Measurements from ENCODE around the gene MYB. TPM values are rescaled to one million over a fixed set of nuclear protein-coding genes. Genes with fewer than 3 reads are reported as not detected.

MYB gene
- total RNA-seq, 1 donor from 2014 or later = 0.83 TPM

DNA sequence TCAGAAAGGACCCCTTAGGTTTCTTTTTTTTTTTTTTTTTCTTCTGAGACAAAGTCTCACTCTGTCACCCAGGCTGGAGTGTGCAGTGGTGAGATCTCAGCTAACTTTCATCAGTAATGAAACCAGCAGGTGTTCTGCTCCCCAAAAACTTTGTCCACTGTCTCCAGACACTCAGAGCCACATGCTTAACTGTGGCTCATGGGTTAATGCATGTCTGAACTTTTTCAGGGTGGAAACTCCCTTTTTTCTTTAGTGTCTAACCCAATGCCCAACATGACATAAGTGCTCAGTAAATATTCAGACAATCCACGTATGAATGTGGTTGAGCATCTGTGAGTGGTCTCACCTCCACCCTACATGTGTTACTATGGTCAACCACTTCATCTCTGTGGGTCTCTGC is 45.4 kb downstream of the MYB start:
- Mint-ChIP-seq H3K9me3 (ENCODE audit: unreplicated experiment) (no peaks in the 10 kb centered on the region), H3K4me1 (ENCODE audit: unreplicated experiment) (peaks cover 1% of the 10 kb centered on the region), H3K27ac (ENCODE audit: unreplicated experiment) (no peak overlapping the region), H3K36me3 (ENCODE audit: unreplicated experiment) (no peaks in the 10 kb centered on the region), H3K4me3 (ENCODE audit: unreplicated experiment) (no peak overlapping the region), H3K27me3 (ENCODE audit: unreplicated experiment) (no peaks in the 10 kb centered on the region)
- TF ChIP-seq, protein P1, sequence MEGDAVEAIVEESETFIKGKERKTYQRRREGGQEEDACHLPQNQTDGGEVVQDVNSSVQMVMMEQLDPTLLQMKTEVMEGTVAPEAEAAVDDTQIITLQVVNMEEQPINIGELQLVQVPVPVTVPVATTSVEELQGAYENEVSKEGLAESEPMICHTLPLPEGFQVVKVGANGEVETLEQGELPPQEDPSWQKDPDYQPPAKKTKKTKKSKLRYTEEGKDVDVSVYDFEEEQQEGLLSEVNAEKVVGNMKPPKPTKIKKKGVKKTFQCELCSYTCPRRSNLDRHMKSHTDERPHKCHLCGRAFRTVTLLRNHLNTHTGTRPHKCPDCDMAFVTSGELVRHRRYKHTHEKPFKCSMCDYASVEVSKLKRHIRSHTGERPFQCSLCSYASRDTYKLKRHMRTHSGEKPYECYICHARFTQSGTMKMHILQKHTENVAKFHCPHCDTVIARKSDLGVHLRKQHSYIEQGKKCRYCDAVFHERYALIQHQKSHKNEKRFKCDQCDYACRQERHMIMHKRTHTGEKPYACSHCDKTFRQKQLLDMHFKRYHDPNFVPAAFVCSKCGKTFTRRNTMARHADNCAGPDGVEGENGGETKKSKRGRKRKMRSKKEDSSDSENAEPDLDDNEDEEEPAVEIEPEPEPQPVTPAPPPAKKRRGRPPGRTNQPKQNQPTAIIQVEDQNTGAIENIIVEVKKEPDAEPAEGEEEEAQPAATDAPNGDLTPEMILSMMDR (IDR thresholded peaks at IDR 0.05) = no peak
- DNase-seq (ENCODE audit: extremely low spot score, unreplicated experiment) = no peak

GRCh38 chr6:135227349-135227748 is 46.2 kb downstream of the MYB start:
- Mint-ChIP-seq H3K9me3 (ENCODE audit: unreplicated experiment) (no peaks in the 10 kb centered on the region), H3K27me3 (ENCODE audit: unreplicated experiment) (no peaks in the 10 kb centered on the region), H3K36me3 (ENCODE audit: unreplicated experiment) (no peaks in the 10 kb centered on the region), H3K27ac (ENCODE audit: unreplicated experiment) (no peak overlapping the region), H3K4me3 (ENCODE audit: unreplicated experiment) (no peak overlapping the region), H3K4me1 (ENCODE audit: unreplicated experiment) (peaks cover 1% of the 10 kb centered on the region)
- DNase-seq (ENCODE audit: extremely low spot score, unreplicated experiment) = no peak
- TF ChIP-seq, protein P1 (IDR thresholded peaks at IDR 0.05) = no peak

GRCh38 chr6:135227758-135228157 is 46.6 kb downstream of the MYB start:
- TF ChIP-seq, protein P1 (IDR thresholded peaks at IDR 0.05) = no peak
- Mint-ChIP-seq H3K4me3 (ENCODE audit: unreplicated experiment) (no peak overlapping the region), H3K9me3 (ENCODE audit: unreplicated experiment) (no peaks in the 10 kb centered on the region), H3K4me1 (ENCODE audit: unreplicated experiment) (peaks cover 1% of the 10 kb centered on the region), H3K36me3 (ENCODE audit: unreplicated experiment) (no peaks in the 10 kb centered on the region), H3K27me3 (ENCODE audit: unreplicated experiment) (no peaks in the 10 kb centered on the region), H3K27ac (ENCODE audit: unreplicated experiment) (no peak overlapping the region)
- no peak for DNase-seq (ENCODE audit: extremely low spot score, unreplicated experiment)

- Mint-ChIP-seq H3K4me1 (ENCODE audit: unreplicated experiment) (peaks cover 1% of the 10 kb centered on the region), H3K36me3 (ENCODE audit: unreplicated experiment) (no peaks in the 10 kb centered on the region), H3K4me3 (ENCODE audit: unreplicated experiment) (no peak overlapping the region), H3K27me3 (ENCODE audit: unreplicated experiment) (no peaks in the 10 kb centered on the region), H3K9me3 (ENCODE audit: unreplicated experiment) (no peaks in the 10 kb centered on the region), H3K27ac (ENCODE audit: unreplicated experiment) (no peak overlapping the region)
- no peak for DNase-seq (ENCODE audit: extremely low spot score, unreplicated experiment)
- TF ChIP-seq, protein P1 (IDR thresholded peaks at IDR 0.05) = no peak
Measured at GRCh38 chr6:135228486-135228885, 47.4 kb downstream of the MYB start.

- Mint-ChIP-seq H3K9me3 (ENCODE audit: unreplicated experiment) (no peaks in the 10 kb centered on the region), H3K27me3 (ENCODE audit: unreplicated experiment) (no peaks in the 10 kb centered on the region), H3K36me3 (ENCODE audit: unreplicated experiment) (no peaks in the 10 kb centered on the region), H3K4me3 (ENCODE audit: unreplicated experiment) (no peak overlapping the region), H3K27ac (ENCODE audit: unreplicated experiment) (no peak overlapping the region), H3K4me1 (ENCODE audit: unreplicated experiment) (peaks cover 4% of the 10 kb centered on the region)
- no peak for DNase-seq (ENCODE audit: extremely low spot score, unreplicated experiment)
- TF ChIP-seq, protein P1 (IDR thresholded peaks at IDR 0.05) = no peak
Measured at GRCh38 chr6:135229996-135230395, 48.9 kb downstream of the MYB start.
